Effector memory CD8-positive, alpha-beta T cell (primary cell): ENCODE results near the gene RGS19.

ENCODE experiments used
- ATAC-seq: fragments of 150-1000 bp; cut with Tn5 transposase; replicated peaks from 2 replicates; pipeline ENCODE4 v1.10.0; 2021; ENCODE audit warnings: mild to moderate bottlenecking, moderate library complexity
- DNase-seq, 3 experiments: peaks; one replicate each; pipeline ENCODE4 v3.0.0; 2021
- H3K27ac Mint-ChIP-seq, 2 donors: one replicate each; pipeline ENCODE4 v1.8.0; 2022; ENCODE audit warnings: mild to moderate bottlenecking in 2 of 2, mixed read lengths in 2 of 2, moderate library complexity in 2 of 2
- H3K27me3 Mint-ChIP-seq, 2 donors: one replicate each; pipeline ENCODE4 v1.8.0; 2022; ENCODE audit warnings: mixed read lengths in 2 of 2
- H3K36me3 Mint-ChIP-seq: one replicate; pipeline ENCODE4 v1.8.0; 2022; ENCODE audit warnings: mild to moderate bottlenecking, moderate library complexity, mixed read lengths; ENCODE audit not compliant: insufficient read depth
- H3K4me1 Mint-ChIP-seq, 2 donors: one replicate each; pipeline ENCODE4 v1.8.0; 2022; ENCODE audit warnings: low read depth in 2 of 2, mixed read lengths in 2 of 2
- H3K4me3 Mint-ChIP-seq, 2 donors: one replicate each; pipeline ENCODE4 v1.8.0; 2022; ENCODE audit warnings: mild to moderate bottlenecking in 2 of 2, mixed read lengths in 2 of 2, moderate library complexity in 2 of 2
- H3K9me3 Mint-ChIP-seq, 2 donors: one replicate each; pipeline ENCODE4 v1.8.0; 2022; ENCODE audit warnings: mixed read lengths in 2 of 2

RGS19 gene

GRCh38 chr20:64065062-64065973 lies 14.0 kb downstream of the RGS19 start:
- Mint-ChIP-seq H3K4me3 (peak overlapping the region; percentile 54 to 65), H3K4me1 (peaks cover 30 to 42% of the 10 kb centered on the region in 2 donors), H3K36me3 (peaks cover 12% of the 10 kb centered on the region), H3K9me3 (no peaks in the 10 kb centered on the region), H3K27ac (peak overlapping the region; percentile 79 to 90), H3K27me3 (no peaks in the 10 kb centered on the region)
- ATAC-seq = no peak
- DNase-seq = no peak

GRCh38 chr20:64064145-64064698 lies 15.1 kb downstream of the RGS19 start:
- DNase-seq (no peak), ATAC-seq (no peak)
- peaks cover 33 to 42% of the 10 kb centered on the region in 2 donors for H3K4me1 Mint-ChIP-seq
- no peaks in the 10 kb centered on the region for H3K27me3 Mint-ChIP-seq
- peak overlapping the region; percentile 85 to 91 for H3K4me3 Mint-ChIP-seq
- peak overlapping the region; percentile 90 to 91 for H3K27ac Mint-ChIP-seq
- no peaks in the 10 kb centered on the region for H3K9me3 Mint-ChIP-seq
- H3K36me3 Mint-ChIP-seq = peaks cover 15% of the 10 kb centered on the region

DNA sequence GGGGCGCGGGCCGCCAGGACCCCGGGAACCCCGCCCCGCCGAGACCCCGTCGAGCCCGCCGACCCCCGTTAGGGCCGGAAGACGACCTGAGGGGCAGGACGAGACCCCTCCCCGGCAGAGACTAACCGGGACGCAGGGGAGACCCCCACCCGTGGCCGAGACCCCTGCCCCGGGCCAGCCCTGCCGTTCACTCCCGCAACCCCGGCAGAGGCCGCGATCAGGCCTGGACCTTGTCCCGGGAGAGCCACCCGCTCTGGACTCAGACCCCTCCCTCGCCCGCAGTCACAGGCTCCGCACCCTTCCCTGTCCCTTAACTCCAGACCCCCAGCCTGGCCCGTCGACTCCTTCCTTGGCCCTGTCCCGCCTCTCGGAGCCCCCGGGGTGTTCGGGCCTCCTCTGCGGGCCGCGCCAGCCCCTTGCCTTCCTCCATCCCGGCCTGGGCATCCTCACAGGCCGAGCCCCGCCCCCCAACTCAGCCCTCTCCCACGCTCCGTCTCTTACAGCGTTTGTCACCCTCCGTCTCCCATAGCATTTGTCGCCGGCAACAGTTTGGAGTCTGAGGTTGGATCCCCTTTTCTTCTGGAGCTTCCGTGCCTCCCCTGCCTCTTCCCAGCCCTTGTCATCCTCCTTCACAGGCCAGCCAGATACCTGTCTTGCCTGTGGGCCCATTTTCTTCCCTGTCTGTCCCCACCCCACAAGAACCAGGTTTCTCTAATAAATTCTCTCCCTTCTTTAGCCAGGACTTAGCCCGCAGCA lies 15.8 kb downstream of the RGS19 start:
- Mint-ChIP-seq H3K4me1 (peaks cover 35 to 43% of the 10 kb centered on the region in 2 donors), H3K36me3 (peaks cover 15% of the 10 kb centered on the region), H3K4me3 (peak overlapping the region; percentile 85 to 91), H3K27me3 (no peaks in the 10 kb centered on the region), H3K27ac (peak overlapping the region; percentile 90 to 91), H3K9me3 (no peaks in the 10 kb centered on the region)
- DNase-seq = no peak
- no peak for ATAC-seq

DNA sequence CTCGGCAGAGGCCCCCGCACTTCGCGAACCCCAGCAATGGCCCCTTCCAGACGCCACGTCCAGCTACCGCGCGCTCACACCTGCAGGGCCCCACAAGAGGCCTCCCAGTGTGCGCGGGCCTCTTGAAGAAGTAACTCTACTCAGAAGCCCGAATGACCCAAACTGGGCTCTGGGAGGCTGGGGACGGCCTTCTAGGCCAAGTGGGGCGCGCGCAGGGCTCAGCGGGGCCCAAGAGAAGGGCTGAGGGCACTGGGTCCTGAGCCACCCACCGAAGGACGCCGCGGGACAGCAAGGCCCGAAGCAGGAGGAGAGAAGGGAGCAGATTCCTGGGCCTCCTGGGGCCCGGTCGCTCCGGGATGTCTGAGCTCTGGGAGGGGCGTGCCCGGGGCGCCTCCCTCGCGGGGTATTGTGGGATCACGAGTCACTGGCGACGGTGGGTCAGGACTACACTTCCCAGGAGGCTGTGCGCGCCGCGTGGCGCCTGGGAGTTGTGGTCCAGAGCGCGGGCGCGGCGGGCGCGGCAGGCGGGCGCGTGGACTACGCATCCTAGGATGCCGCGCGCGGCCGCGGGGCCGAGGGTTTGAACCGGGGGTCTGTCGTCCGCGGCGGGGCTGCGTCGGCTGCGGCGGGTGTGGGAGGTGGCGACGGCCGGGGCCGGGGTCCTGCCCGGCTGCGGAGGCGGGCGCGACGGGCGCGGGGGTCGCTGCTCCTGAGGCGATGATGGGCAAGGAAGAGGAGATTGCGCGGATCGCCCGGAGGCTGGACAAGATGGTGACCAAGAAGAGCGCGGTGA lies 16.5 kb downstream of the RGS19 start, which contains the start of gene TCEA2:
TCEA2 (plus strand) TSS at position 603 of the 793 bp plus-strand sequence; CDS start at position 718, 115 bp downstream.
- H3K9me3 Mint-ChIP-seq = no peaks in the 10 kb centered on the region
- DNase-seq (peak; percentile 87 to 90 (median 88)), ATAC-seq (peak; percentile 85)
- peak within 1 kb of the TSS; percentile 90 to 91 for H3K27ac Mint-ChIP-seq
- H3K36me3 Mint-ChIP-seq = peaks cover 15% of the 10 kb centered on the region
- H3K27me3 Mint-ChIP-seq = no peaks in the 10 kb centered on the region
- peaks cover 40 to 47% of the 10 kb centered on the region in 2 donors for H3K4me1 Mint-ChIP-seq
- peak within 1 kb of the TSS; percentile 85 to 91 for H3K4me3 Mint-ChIP-seq

- H3K4me3 Mint-ChIP-seq = peak overlapping the region in 1 of 2 donors; percentile 91
- H3K4me1 Mint-ChIP-seq = peaks cover 37 to 46% of the 10 kb centered on the region in 2 donors
- no peak for ATAC-seq
- H3K27me3 Mint-ChIP-seq = no peaks in the 10 kb centered on the region
- DNase-seq = no peak
- no peaks in the 10 kb centered on the region for H3K9me3 Mint-ChIP-seq
- no peak overlapping the region for H3K27ac Mint-ChIP-seq
- peaks cover 15% of the 10 kb centered on the region for H3K36me3 Mint-ChIP-seq
Observed at GRCh38 chr20:64062276-64062595, 17.1 kb downstream of the RGS19 start.

DNA sequence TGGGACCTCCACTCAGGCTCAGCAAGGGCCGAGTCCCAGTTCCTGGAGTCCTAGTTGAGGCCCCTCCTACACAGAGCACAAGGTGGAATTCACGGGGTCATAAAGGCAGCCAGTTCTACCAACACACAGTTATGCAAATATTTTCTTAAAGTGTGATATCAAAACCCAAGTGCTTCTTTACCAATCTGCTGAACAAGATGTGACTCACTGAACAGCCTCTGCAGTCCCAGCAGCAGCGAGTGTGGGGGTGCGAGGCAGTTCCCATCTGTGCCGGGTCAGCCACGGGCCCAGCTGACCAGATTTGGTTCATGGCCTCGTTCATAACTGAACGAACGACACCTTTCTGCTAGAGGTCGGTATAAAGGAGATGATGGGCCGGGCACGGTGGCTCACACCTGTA lies 20.8 kb downstream of the RGS19 start:
- Mint-ChIP-seq H3K36me3 (peaks cover 4% of the 10 kb centered on the region), H3K4me1 (peaks cover 11 to 15% of the 10 kb centered on the region in 2 donors), H3K9me3 (no peaks in the 10 kb centered on the region), H3K27ac (peak overlapping the region; percentile 65 to 75), H3K27me3 (peaks cover 3 to 17% of the 10 kb centered on the region in 2 donors), H3K4me3 (peak overlapping the region in 1 of 2 donors; percentile 79)
- no peak for ATAC-seq
- no peak for DNase-seq

DNA sequence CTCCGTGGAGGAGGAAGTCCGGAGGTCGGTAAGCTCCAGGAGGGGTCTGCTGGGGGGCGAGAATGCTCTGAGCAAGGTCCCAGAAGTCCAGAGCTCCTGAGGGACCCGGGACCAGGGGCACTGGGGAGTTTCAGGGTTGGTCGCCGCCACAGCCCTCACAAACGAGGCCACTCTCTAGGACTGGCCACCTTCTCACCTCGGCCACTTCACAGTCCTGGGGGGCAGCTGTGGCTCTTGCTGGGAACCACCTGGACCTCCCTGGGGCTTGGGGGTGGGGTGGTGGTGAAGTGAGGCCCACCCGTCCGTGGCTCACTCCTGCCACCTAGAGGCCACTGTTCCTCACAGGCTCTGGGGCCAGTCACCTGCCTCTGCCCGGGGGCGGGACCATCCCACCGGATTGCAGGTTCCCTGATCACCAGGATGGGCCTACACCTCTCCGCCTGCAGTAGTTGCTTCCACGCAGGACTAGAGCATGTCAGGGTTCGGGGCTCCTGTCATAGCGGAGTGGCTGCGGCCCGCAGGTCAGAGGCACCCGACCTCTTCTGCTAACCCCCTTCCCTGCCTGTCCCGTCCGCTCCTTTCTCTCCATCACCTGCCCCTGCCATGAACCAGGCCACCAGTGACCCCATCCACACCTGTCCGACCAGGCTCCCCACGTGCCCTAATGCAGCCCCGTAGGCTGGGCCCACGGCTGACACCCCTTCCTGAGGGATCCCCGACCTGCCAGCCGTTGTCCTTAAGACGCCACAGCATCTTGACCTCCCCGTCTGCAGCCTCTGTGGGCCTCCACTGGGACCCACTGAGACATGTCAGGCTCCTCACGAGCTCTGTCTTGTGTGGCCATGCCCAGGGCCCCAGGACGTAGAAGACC lies 21.5 kb downstream of the RGS19 start:
- H3K27ac Mint-ChIP-seq = peak overlapping the region; percentile 65 to 75
- peak; percentile 82 for ATAC-seq
- H3K9me3 Mint-ChIP-seq = no peaks in the 10 kb centered on the region
- H3K36me3 Mint-ChIP-seq = peaks cover 4% of the 10 kb centered on the region
- H3K4me1 Mint-ChIP-seq = peaks cover 10 to 19% of the 10 kb centered on the region in 2 donors
- H3K4me3 Mint-ChIP-seq = peak overlapping the region in 1 of 2 donors; percentile 79
- peak; percentile 75 to 78 (median 77) for DNase-seq
- peaks cover 10 to 23% of the 10 kb centered on the region in 2 donors for H3K27me3 Mint-ChIP-seq

- Mint-ChIP-seq H3K27me3 (peaks cover 12 to 30% of the 10 kb centered on the region in 2 donors), H3K9me3 (no peaks in the 10 kb centered on the region), H3K4me3 (peak overlapping the region in 1 of 2 donors; percentile 79), H3K4me1 (peaks cover 10 to 18% of the 10 kb centered on the region in 2 donors), H3K27ac (peak overlapping the region in 1 of 2 donors; percentile 38), H3K36me3 (peaks cover 4% of the 10 kb centered on the region)
- ATAC-seq (peak; percentile 72), DNase-seq (peak in 1 of 3 experiments; percentile 25)
Observed at GRCh38 chr20:64056889-64057627, 22.3 kb downstream of the RGS19 start.

- H3K9me3 Mint-ChIP-seq = no peaks in the 10 kb centered on the region
- no peak for ATAC-seq
- H3K27ac Mint-ChIP-seq = no peak overlapping the region
- no peak for DNase-seq
- no peak overlapping the region for H3K4me3 Mint-ChIP-seq
- peaks cover 17 to 35% of the 10 kb centered on the region in 2 donors for H3K27me3 Mint-ChIP-seq
- H3K36me3 Mint-ChIP-seq = peaks cover 4% of the 10 kb centered on the region
- H3K4me1 Mint-ChIP-seq = peaks cover 10 to 18% of the 10 kb centered on the region in 2 donors
Observed at GRCh38 chr20:64056639-64056888, 22.8 kb downstream of the RGS19 start.

GRCh38 chr20:64055893-64056638 lies 23.3 kb downstream of the RGS19 start:
- no peak for ATAC-seq
- no peak overlapping the region for H3K4me3 Mint-ChIP-seq
- H3K27me3 Mint-ChIP-seq = peaks cover 22 to 40% of the 10 kb centered on the region in 2 donors

DNA sequence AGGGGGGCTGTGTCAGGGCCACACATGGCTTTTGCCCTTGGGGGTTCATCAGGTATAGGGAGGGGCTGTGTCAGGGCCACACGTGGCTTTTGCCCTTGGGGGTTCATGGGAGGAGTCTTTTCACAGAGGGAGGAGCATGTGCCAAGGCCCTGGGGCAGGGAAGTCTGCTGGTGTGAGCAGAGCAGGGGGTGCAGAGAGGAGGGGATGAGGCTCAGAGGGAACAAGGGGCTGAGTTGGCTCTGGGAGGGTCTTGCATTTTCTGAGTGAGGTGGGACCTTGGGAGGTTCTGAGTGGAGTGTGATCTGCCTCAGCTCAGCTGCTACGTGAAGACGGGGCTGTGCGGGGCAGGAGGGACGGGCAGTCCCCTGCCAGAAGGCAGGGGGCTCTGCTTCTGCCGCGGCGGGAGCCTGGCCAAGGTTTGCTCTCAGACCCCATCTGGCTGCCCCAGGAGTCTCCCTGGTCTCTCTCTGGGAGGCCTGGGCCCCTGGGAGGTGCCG lies 23.9 kb downstream of the RGS19 start:
- Mint-ChIP-seq H3K36me3 (peaks cover 4% of the 10 kb centered on the region), H3K27me3 (peaks cover 27 to 46% of the 10 kb centered on the region in 2 donors), H3K27ac (no peak overlapping the region), H3K9me3 (no peaks in the 10 kb centered on the region), H3K4me1 (peaks cover 10 to 18% of the 10 kb centered on the region in 2 donors), H3K4me3 (no peak overlapping the region)
- ATAC-seq (no peak), DNase-seq (no peak)

More at GRCh38 chr20:64055893-64056638, 23.3 kb downstream of the RGS19 start:
- Mint-ChIP-seq H3K9me3 (no peaks in the 10 kb centered on the region), H3K4me1 (peaks cover 10 to 18% of the 10 kb centered on the region in 2 donors), H3K36me3 (peaks cover 4% of the 10 kb centered on the region), H3K27ac (no peak overlapping the region)
- DNase-seq = no peak
